Mesendoderm (in vitro differentiated cells): Measurements from ENCODE around the gene RASSF10. TPM values are rescaled to one million over a fixed set of nuclear protein-coding genes. Genes with fewer than 3 reads are reported as not detected.
A peak's percentile ranks its signal among the peaks of the same experiment; 100 is the strongest.

Source experiments
- DNase-seq: peaks from one replicate; pipeline ENCODE4 v3.0.0; 2013
- H2AK5ac ChIP-seq: 2 replicates; pipeline ENCODE4 v1.6.1; 2013; ENCODE audit warnings: low read length, inconsistent platforms
- H2BK120ac ChIP-seq: 2 replicates; pipeline ENCODE4 v1.6.1; 2013; ENCODE audit warnings: low read depth, mild to moderate bottlenecking, low read length, moderate library complexity, mixed read lengths
- H2BK15ac ChIP-seq: replicated peaks from 2 replicates; pipeline ENCODE4 v1.6.1; 2013; ENCODE audit warnings: low read depth, mild to moderate bottlenecking, moderate library complexity
- H2BK5ac ChIP-seq: 2 replicates; pipeline ENCODE4 v1.6.1; 2013; ENCODE audit warnings: low read length, inconsistent platforms
- H3K18ac ChIP-seq: 2 replicates; pipeline ENCODE4 v1.6.1; 2013; ENCODE audit warnings: mild to moderate bottlenecking, low read length, mixed read lengths
- H3K23ac ChIP-seq: one replicate; pipeline ENCODE4 v1.6.1; 2013; ENCODE audit warnings: low read length
- H3K27ac ChIP-seq: 2 replicates; pipeline ENCODE4 v1.5.1; 2013; ENCODE audit warnings: low read depth, mild to moderate bottlenecking, inconsistent platforms, low read length, moderate library complexity
- H3K27me3 ChIP-seq: 2 replicates; pipeline ENCODE4 v1.6.1; 2013; ENCODE audit warnings: low read length, control low read depth, mild to moderate bottlenecking, inconsistent platforms; ENCODE audit not compliant: insufficient read depth, poor library complexity
- H3K36me3 ChIP-seq: 2 replicates; pipeline ENCODE4 v1.6.1; 2013; ENCODE audit warnings: low read length, inconsistent platforms; ENCODE audit not compliant: control insufficient read depth, insufficient read depth
- H3K4ac ChIP-seq: one replicate; pipeline ENCODE4 v1.6.1; 2013; ENCODE audit warnings: low read depth, mild to moderate bottlenecking, low read length, moderate library complexity
- H3K4me1 ChIP-seq: 2 replicates; pipeline ENCODE4 v1.6.1; 2013; ENCODE audit warnings: low read depth, low read length, inconsistent platforms; ENCODE audit not compliant: control insufficient read depth
- H3K4me2 ChIP-seq: 2 replicates; pipeline ENCODE4 v1.6.1; 2013; ENCODE audit warnings: low read length
- H3K4me3 ChIP-seq: 2 replicates; pipeline ENCODE4 v1.5.1; 2013; ENCODE audit warnings: mild to moderate bottlenecking, low read length
- H3K56ac ChIP-seq: one replicate; pipeline ENCODE4 v1.6.1; 2013; ENCODE audit warnings: low read length
- H3K79me1 ChIP-seq: 2 replicates; pipeline ENCODE4 v1.6.1; 2013; ENCODE audit warnings: low read length, inconsistent platforms
- H3K79me2 ChIP-seq: 2 replicates; pipeline ENCODE4 v1.6.1; 2013; ENCODE audit warnings: mild to moderate bottlenecking, low read length; ENCODE audit not compliant: control insufficient read depth, insufficient read depth
- H3K9ac ChIP-seq: 2 replicates; pipeline ENCODE4 v1.6.1; 2013; ENCODE audit warnings: low read length, inconsistent platforms
- H4K5ac ChIP-seq: one replicate; pipeline ENCODE4 v1.6.1; 2013; ENCODE audit warnings: low read length
- H4K8ac ChIP-seq: one replicate; pipeline ENCODE4 v1.6.1; 2013; ENCODE audit warnings: low read depth, mild to moderate bottlenecking, control low read depth, low read length, moderate library complexity
- WGBS: extraction: QIAGEN DNeasy Blood & Tissue Kit; methylation state at CpG from one replicate; pipeline ENCODE4 v1.1.7; 2013; ENCODE audit warnings: low lambda C conversion rate, missing lambda C conversion rate; ENCODE audit not compliant: insufficient coverage; ENCODE audit errors: extremely low coverage; 5-methylcytosine and 5-hydroxymethylcytosine counted together
- polyA plus RNA-seq, 2 experiments: library from polyadenylated mRNA; stranded (reverse); fragments of 200-250 nt; gene quantifications; one replicate each; pipeline ENCODE4 v1.2.3, GENCODE V29; 2013

RASSF10 gene
- 0.35 TPM for polyA plus RNA-seq (2013, experiment 1 of 2)
- polyA plus RNA-seq (2013, experiment 2 of 2): 0.52 TPM

DNA sequence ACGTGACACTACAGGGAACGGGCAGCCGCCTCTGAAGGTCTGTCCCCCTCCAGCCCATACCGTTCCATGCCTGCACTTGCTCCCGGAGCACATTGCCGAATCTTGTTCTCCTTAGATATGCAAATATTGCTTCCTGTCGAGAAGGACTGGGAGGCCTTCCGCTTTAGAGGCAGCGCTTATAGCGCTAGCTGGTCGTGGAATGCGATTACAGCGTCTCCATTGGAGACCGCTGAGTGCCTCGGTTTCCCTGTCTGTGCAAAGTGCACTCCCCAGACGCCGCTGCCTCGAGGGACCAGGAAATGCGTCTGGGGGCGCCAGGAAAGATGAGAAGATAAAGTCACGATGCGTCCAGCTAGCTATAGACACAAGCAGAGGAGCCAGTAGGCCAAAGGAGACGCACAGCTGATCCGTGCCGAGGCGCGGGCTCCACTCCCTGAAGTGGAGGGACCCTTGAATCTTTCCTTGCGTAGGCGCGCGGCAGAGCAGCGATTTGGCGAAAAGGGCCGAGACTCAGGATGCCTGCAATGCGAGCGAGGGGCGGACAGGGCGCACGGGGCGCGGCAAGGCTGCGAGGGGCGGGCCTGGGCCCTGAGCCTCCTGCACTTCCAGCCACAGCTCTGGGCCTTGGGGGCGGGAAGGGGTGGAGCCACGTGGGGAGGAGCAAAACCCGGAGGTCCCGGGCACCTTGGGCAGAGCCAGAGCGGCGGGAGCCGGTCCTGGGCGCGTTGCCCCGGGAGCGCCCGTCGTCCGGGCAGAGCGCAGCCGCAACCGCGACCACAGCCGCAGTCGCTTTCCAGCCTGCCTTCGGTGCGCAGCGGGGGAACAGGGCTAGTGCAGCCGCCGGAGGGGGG, at the start of gene RASSF10:
Gene RASSF10 (plus strand): TSS at position 692 of the 851 bp plus-strand sequence. CDS start 261 bp downstream, outside the sequence.
- peak within 1 kb of the TSS; percentile 40 for H2BK5ac ChIP-seq
- H3K56ac ChIP-seq: peak within 1 kb of the TSS; percentile 93
- H3K79me1 ChIP-seq: no peaks in the 10 kb centered on the region
- peak; percentile 95 for DNase-seq
- H4K8ac ChIP-seq: no peak within 1 kb of the TSS
- no peaks in the 10 kb centered on the region for H3K27me3 ChIP-seq
- peaks cover 12% of the 10 kb centered on the region for H3K4me1 ChIP-seq
- H3K36me3 ChIP-seq: no peaks in the 10 kb centered on the region
- no CpG with 5 or more reads among the region's 68 CpGs for WGBS
- H3K27ac ChIP-seq: peak within 1 kb of the TSS; percentile 9
- H3K23ac ChIP-seq: peak within 1 kb of the TSS; percentile 60
- peak within 1 kb of the TSS; percentile 80 for H3K9ac ChIP-seq
- H2BK120ac ChIP-seq: no peak within 1 kb of the TSS
- H3K79me2 ChIP-seq: no peaks in the 10 kb centered on the region
- H3K4ac ChIP-seq: no peak within 1 kb of the TSS
- peak within 1 kb of the TSS; percentile 63 for H3K4me3 ChIP-seq
- no peak within 1 kb of the TSS for H4K5ac ChIP-seq
- H2AK5ac ChIP-seq: no peak within 1 kb of the TSS
- no peak within 1 kb of the TSS for H3K18ac ChIP-seq
- H3K4me2 ChIP-seq: peak within 1 kb of the TSS; percentile 95
- H2BK15ac ChIP-seq: no peak within 1 kb of the TSS

DNA sequence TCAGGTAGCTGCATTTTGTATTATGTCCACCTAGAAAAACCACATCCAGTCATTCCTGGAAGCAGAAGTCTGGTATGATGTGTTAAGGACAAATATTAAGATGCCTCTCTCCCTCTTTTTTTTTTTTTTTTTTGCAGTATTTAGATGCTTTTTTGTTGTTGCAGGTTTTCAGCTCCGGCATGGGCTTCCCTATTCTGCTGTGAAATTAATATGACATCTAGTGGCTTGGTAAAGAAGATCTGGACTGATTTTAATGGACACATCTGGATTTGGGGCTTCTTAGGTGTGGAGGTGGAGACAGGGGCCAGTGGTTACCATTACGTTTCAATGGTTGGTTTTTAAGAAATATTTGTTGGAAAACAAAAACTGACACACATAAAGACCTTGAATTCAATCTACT, 47.5 kb upstream of the RASSF10 start:
- no peaks in the 10 kb centered on the region for H3K79me2 ChIP-seq

GRCh38 chr11:12962306-12962705, 46.8 kb upstream of the RASSF10 start:
- H3K23ac ChIP-seq: no peak overlapping the region
- no CpG with 5 or more reads among the region's 10 CpGs for WGBS
- H2BK120ac ChIP-seq: no peak overlapping the region
- no peak overlapping the region for H2BK15ac ChIP-seq
- H3K9ac ChIP-seq: no peak overlapping the region
- H3K79me2 ChIP-seq: no peaks in the 10 kb centered on the region
- no peak overlapping the region for H3K4ac ChIP-seq
- no peak overlapping the region for H4K8ac ChIP-seq
- no peaks in the 10 kb centered on the region for H3K4me1 ChIP-seq
- no peaks in the 10 kb centered on the region for H3K36me3 ChIP-seq
- no peak overlapping the region for H3K4me2 ChIP-seq
- H3K56ac ChIP-seq: no peak overlapping the region
- no peak overlapping the region for H4K5ac ChIP-seq
- no peak overlapping the region for H3K27ac ChIP-seq
- no peaks in the 10 kb centered on the region for H3K27me3 ChIP-seq
- H3K18ac ChIP-seq: no peak overlapping the region
- no peak for DNase-seq
- no peak overlapping the region for H2AK5ac ChIP-seq
- no peak overlapping the region for H2BK5ac ChIP-seq
- no peak overlapping the region for H3K4me3 ChIP-seq
- H3K79me1 ChIP-seq: no peaks in the 10 kb centered on the region

More for the DNA sequence above, 47.5 kb upstream of the RASSF10 start:
- Histone ChIP-seq H2BK15ac (no peak overlapping the region), H2AK5ac (no peak overlapping the region), H3K4me3 (no peak overlapping the region), H3K56ac (no peak overlapping the region), H4K5ac (no peak overlapping the region), H3K36me3 (no peaks in the 10 kb centered on the region), H4K8ac (no peak overlapping the region), H3K79me1 (no peaks in the 10 kb centered on the region), H3K9ac (no peak overlapping the region), H3K4me2 (no peak overlapping the region), H3K27ac (no peak overlapping the region), H3K4me1 (no peaks in the 10 kb centered on the region), H3K18ac (no peak overlapping the region), H3K4ac (no peak overlapping the region), H2BK120ac (no peak overlapping the region), H3K23ac (no peak overlapping the region), H2BK5ac (no peak overlapping the region), H3K27me3 (no peaks in the 10 kb centered on the region)
- no peak for DNase-seq
- no CpG with 5 or more reads among the region's 2 CpGs for WGBS

DNA sequence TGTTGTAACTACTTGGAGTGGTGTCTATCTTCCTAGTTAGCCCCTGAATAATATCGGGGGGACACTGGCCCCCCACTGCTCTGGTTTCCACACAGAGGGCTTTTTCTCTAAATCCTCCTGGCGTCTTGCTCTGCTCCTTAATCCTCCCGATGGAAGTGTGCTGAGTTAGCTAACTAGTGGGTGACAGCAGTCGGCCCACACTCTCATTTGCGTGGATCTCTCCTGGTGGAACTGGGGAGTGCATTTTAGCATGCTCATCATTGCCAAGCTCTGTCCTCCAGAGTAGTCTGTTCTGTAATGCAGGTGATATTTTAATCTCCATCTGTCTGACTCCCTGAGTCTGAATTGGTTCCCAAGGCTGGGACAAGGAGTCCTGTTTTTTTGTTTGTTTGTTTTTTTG, 46.1 kb upstream of the RASSF10 start:
- Histone ChIP-seq H4K8ac (no peak overlapping the region), H4K5ac (no peak overlapping the region), H3K79me2 (no peaks in the 10 kb centered on the region), H3K27me3 (no peaks in the 10 kb centered on the region), H2AK5ac (no peak overlapping the region), H3K9ac (no peak overlapping the region), H3K4me1 (peaks cover 2% of the 10 kb centered on the region), H3K4me2 (no peak overlapping the region), H3K4me3 (no peak overlapping the region), H2BK5ac (no peak overlapping the region), H3K56ac (no peak overlapping the region), H3K18ac (no peak overlapping the region), H3K36me3 (no peaks in the 10 kb centered on the region), H2BK120ac (no peak overlapping the region), H3K4ac (no peak overlapping the region), H3K27ac (no peak overlapping the region), H2BK15ac (no peak overlapping the region), H3K79me1 (no peaks in the 10 kb centered on the region), H3K23ac (no peak overlapping the region)
- no CpG with 5 or more reads among the region's 5 CpGs for WGBS
- DNase-seq: no peak

- Histone ChIP-seq H2BK5ac (no peak overlapping the region), H3K36me3 (no peaks in the 10 kb centered on the region), H3K4me2 (no peak overlapping the region), H3K23ac (no peak overlapping the region), H3K4me1 (peaks cover 2% of the 10 kb centered on the region), H3K18ac (no peak overlapping the region), H3K79me1 (no peaks in the 10 kb centered on the region), H2AK5ac (no peak overlapping the region), H3K27ac (no peak overlapping the region), H4K5ac (no peak overlapping the region), H3K4me3 (no peak overlapping the region), H2BK120ac (no peak overlapping the region), H3K56ac (no peak overlapping the region), H3K9ac (no peak overlapping the region), H2BK15ac (no peak overlapping the region), H4K8ac (no peak overlapping the region), H3K4ac (no peak overlapping the region), H3K79me2 (no peaks in the 10 kb centered on the region), H3K27me3 (no peaks in the 10 kb centered on the region)
- peak; percentile 80 for DNase-seq
- WGBS: no CpG with 5 or more reads among the region's 13 CpGs
Observed at GRCh38 chr11:12963792-12964536, 45.2 kb upstream of the RASSF10 start.
